GM12878 (cell line): ENCODE results near the gene WWOX. TPM values are rescaled to one million over a fixed set of nuclear protein-coding genes. Genes with fewer than 3 reads are reported as not detected.

ENCODE experiments used
- ATAC-seq: fragments of 200-7000 bp; cut with Tn5 transposase; 3 replicates; pipeline ENCODE4 v1.9.1; 2020; ENCODE audit warnings: mild to moderate bottlenecking, moderate library complexity
- BruUV-seq: library from RNA; stranded (reverse); fragments of 400-500 nt; replicated peaks from 2 replicates; lab custom pipeline; 2021; lab: Mats Ljungman, UMichigan
- CTCF ChIA-PET: fragments of 300-600 bp; sonication (Branson Sonifier 250); formaldehyde crosslinking; extraction: SDS; loops from one replicate; lab custom pipeline; 2021; ENCODE audit warnings: inconsistent platforms; lab: Yijun Ruan, JAX
- POLR2A ChIA-PET: fragments of 350-600 bp; formaldehyde crosslinking; extraction: SDS; loops from one replicate; lab custom pipeline; 2021; ENCODE audit warnings: inconsistent platforms; lab: Charles Lee
- RAD21 ChIA-PET: fragments of 300-600 bp; sonication (Branson Sonifier 250); formaldehyde crosslinking; loops from one replicate; lab custom pipeline; 2023; ENCODE audit warnings: antibody characterized with exemption; ENCODE audit not compliant: unreplicated experiment; lab: Charles Lee
- SMC1A ChIA-PET: fragments of 300-600 bp; sonication (Branson Sonifier 250); formaldehyde crosslinking; loops from one replicate; lab custom pipeline; 2023; ENCODE audit not compliant: unreplicated experiment, uncharacterized antibody; lab: Charles Lee
- DNase-seq: peaks from one replicate; pipeline ENCODE4 v3.0.0-alpha.2; 2011; ENCODE audit warnings: low read depth, low spot score
- FAIRE-seq: peaks from 3 replicates; lab custom pipeline; 2011; peaks lifted over from hg19 to GRCh38; lab: Jason Lieb, UNC
- H2AFZ ChIP-seq: 2 replicates; pipeline ENCODE4 v1.6.0; 2011; ENCODE audit warnings: low read depth, low read length, control low read depth; ENCODE audit not compliant: control insufficient read depth
- H3K27ac ChIP-seq: 2 replicates; pipeline ENCODE4 v1.5.1; 2011; ENCODE audit warnings: control low read depth; ENCODE audit not compliant: control insufficient read depth, insufficient read depth
- H3K27me3 ChIP-seq, 2 experiments: replicated peaks in 1 of 2; 2 replicates each; pipeline versions ENCODE4 v1.6.0 to v1.6.1; 2011; ENCODE audit warnings: low read length in 1 of 2; ENCODE audit not compliant: control insufficient read depth in 2 of 2, insufficient read depth in 2 of 2
- H3K36me3 ChIP-seq, 2 experiments: 2 replicates each; pipeline ENCODE4 v1.5.1; 2011; ENCODE audit warnings: low read length in 1 of 2; ENCODE audit not compliant: control insufficient read depth in 2 of 2, insufficient read depth in 2 of 2
- H3K4me1 ChIP-seq: 2 replicates; pipeline ENCODE4 v1.6.1; 2011; ENCODE audit warnings: mild to moderate bottlenecking, low read length, moderate library complexity, mixed read lengths; ENCODE audit not compliant: control insufficient read depth, insufficient read depth
- H3K4me2 ChIP-seq: 2 replicates; pipeline ENCODE4 v1.6.0; 2011; ENCODE audit warnings: control low read depth; ENCODE audit not compliant: control insufficient read depth, insufficient read depth
- H3K4me3 ChIP-seq: fragments of 200-600 bp; sonication (generic); 2 replicates; pipeline ENCODE4 v1.5.1; 2016
- H3K79me2 ChIP-seq: 2 replicates; pipeline ENCODE4 v1.6.0; 2011; ENCODE audit warnings: low read length; ENCODE audit not compliant: control insufficient read depth, insufficient read depth
- H3K9ac ChIP-seq: 2 replicates; pipeline ENCODE4 v1.8.0; 2011; ENCODE audit warnings: low read length, control low read depth, mixed read lengths; ENCODE audit not compliant: control insufficient read depth, insufficient read depth
- H3K9me3 ChIP-seq: replicated peaks from 3 replicates; pipeline ENCODE4 v1.5.1; 2011; ENCODE audit warnings: mild to moderate bottlenecking, low read length; ENCODE audit not compliant: control insufficient read depth, insufficient read depth
- H4K20me1 ChIP-seq: 2 replicates; pipeline ENCODE4 v1.6.0; 2011; ENCODE audit not compliant: control insufficient read depth, insufficient read depth
- ATF2 ChIP-seq: IDR thresholded peaks from 2 replicates; pipeline ENCODE4 v1.6.1; 2012; ENCODE audit warnings: low read length, inconsistent platforms
- ATF3 ChIP-seq: IDR thresholded peaks from 2 replicates; pipeline ENCODE4 v1.6.1; 2011; ENCODE audit warnings: low read depth, mild to moderate bottlenecking, low read length, moderate library complexity, borderline replicate concordance; ENCODE audit errors: extremely low read depth
- ATF7 ChIP-seq: fragments of 450-650 bp; IDR thresholded peaks from 2 replicates; pipeline ENCODE4 v1.6.1; 2016; ENCODE audit warnings: low read depth, mild to moderate bottlenecking
- BHLHE40 ChIP-seq, 2 experiments: fragments of 450-650 bp in 1 of 2; IDR thresholded peaks; 2 replicates each; pipeline ENCODE4 v1.6.1; 2011 to 2017; ENCODE audit warnings: low read depth in 2 of 2, borderline replicate concordance in 1 of 2, improper control_type of control experiment in 1 of 2, low read length in 1 of 2, mild to moderate bottlenecking in 1 of 2
- BRCA1 ChIP-seq: IDR thresholded peaks from 2 replicates; pipeline ENCODE4 v1.6.1; 2011; ENCODE audit warnings: low read depth, low read length, improper control_type of control experiment
- CBX3 ChIP-seq: fragments of 200-600 bp; sonication (generic); IDR thresholded peaks from 2 replicates; pipeline ENCODE4 v1.6.1; 2016; ENCODE audit warnings: low read depth, borderline replicate concordance
- ETV6 ChIP-seq, 2 experiments: fragments of 450-650 bp in 1 of 2; IDR thresholded peaks in 1 of 2; conservative IDR thresholded peaks in 1 of 2; 2 replicates each; pipeline ENCODE4 v1.6.1; 2014; ENCODE audit warnings: antibody characterized with exemption in 1 of 2, borderline replicate concordance in 1 of 2, low read depth in 1 of 2, mild to moderate bottlenecking in 1 of 2, moderate library complexity in 1 of 2
- EZH2 ChIP-seq: IDR thresholded peaks from 2 replicates; pipeline ENCODE4 v1.6.1; 2012; ENCODE audit warnings: low read depth, mild to moderate bottlenecking, control low read depth, inconsistent platforms, low read length, borderline replicate concordance; ENCODE audit not compliant: control insufficient read depth
- FOS ChIP-seq: IDR thresholded peaks from 3 replicates; pipeline ENCODE4 v1.6.1; 2011; ENCODE audit warnings: borderline replicate concordance; ENCODE audit not compliant: insufficient read length; ENCODE audit errors: extremely low read depth
- HDAC2 ChIP-seq: fragments of 200-600 bp; sonication (generic); IDR thresholded peaks from 2 replicates; pipeline ENCODE4 v1.6.1; 2017
- MTA3 ChIP-seq: IDR thresholded peaks from 2 replicates; pipeline ENCODE4 v1.6.1; 2012; ENCODE audit warnings: low read length, inconsistent platforms, borderline replicate concordance
- NFXL1 ChIP-seq: fragments of 450-650 bp; IDR thresholded peaks from 2 replicates; pipeline ENCODE4 v1.6.1; 2017; ENCODE audit warnings: antibody characterized with exemption, mild to moderate bottlenecking, borderline replicate concordance
- PAX5 ChIP-seq: IDR thresholded peaks from 2 replicates; pipeline ENCODE4 v1.6.1; 2011; ENCODE audit warnings: low read depth, low read length, borderline replicate concordance
- POLR2AphosphoS5 ChIP-seq: IDR thresholded peaks from 2 replicates; pipeline ENCODE4 v1.6.1; 2011; ENCODE audit warnings: mild to moderate bottlenecking, low read length, inconsistent platforms
- SREBF1 ChIP-seq: IDR thresholded peaks from 2 replicates; pipeline ENCODE4 v1.6.1; 2012; ENCODE audit warnings: mild to moderate bottlenecking, low read length
- TARDBP ChIP-seq: IDR thresholded peaks from 2 replicates; pipeline ENCODE4 v1.6.1; 2016; ENCODE audit warnings: borderline replicate concordance
- WGBS: methylation state at CpG from one replicate; pipeline ENCODE4 v1.1.6; 2016; ENCODE audit warnings: low lambda C conversion rate; ENCODE audit not compliant: insufficient replicate concordance, insufficient coverage; ENCODE audit errors: missing lambda C conversion rate; 5-methylcytosine and 5-hydroxymethylcytosine counted together
- in situ Hi-C: fragments of 300-500 bp; cut with MboI; formaldehyde crosslinking; loops from 9 replicates; pipeline ENCODE4 v1.14.3; 2018; ENCODE audit warnings: mixed read lengths
- intact Hi-C: fragments of 100-400 bp; cut with micrococcal nuclease; formaldehyde crosslinking; loops from one replicate; pipeline ENCODE4 v1.14.2; 2022; ENCODE audit not compliant: unreplicated experiment
- polyA plus RNA-seq, 11 experiments: library from polyadenylated mRNA; depleted of rRNA in 4 of 11; unstranded in 6 of 11; stranded (reverse) in 5 of 11; fragments of >200 nt; fragmentation: Nextera tagmentation in 4 of 11; fragmentation: Illumina TruSeq in 1 of 11; extraction: Ambion mirVana in 4 of 11; extraction: Trizol in 1 of 11; gene quantifications; 1 replicate in 1 of 11; 2 replicates in 10 of 11; pipeline versions ENCODE4 v1.2.1 to v1.2.3, GENCODE V29; 2011 to 2016; ENCODE audit warnings: inconsistent platforms in 2 of 11, missing spikeins in 2 of 11, low read depth in 1 of 11
- total RNA-seq, 4 experiments: library from RNA; depleted of rRNA in 3 of 4; stranded (reverse); fragments of >200 nt in 3 of 4; fragmentation: Illumina TruSeq in 1 of 4; extraction: Trizol in 1 of 4; gene quantifications; 2 replicates each; pipeline versions ENCODE4 v1.2.1 to v1.2.3, GENCODE V29; 2013 to 2021
- TF ChIP-seq, protein P1 (sequence below): fragments of 450-650 bp; IDR thresholded peaks from 2 replicates; pipeline ENCODE4 v1.6.1; 2018; ENCODE audit warnings: mild to moderate bottlenecking, low read depth, moderate library complexity; ENCODE audit not compliant: partially characterized antibody
- TF ChIP-seq, protein P2 (sequence below): fragments of 450-650 bp; IDR thresholded peaks from 2 replicates; pipeline ENCODE4 v1.6.1; 2017; ENCODE audit warnings: antibody characterized with exemption, mild to moderate bottlenecking, moderate library complexity

Gene WWOX
- total and polyA plus RNA-seq, 10 of the 15 experiments (the other 5 are each of a cell fraction or from before 2014, with no cell fraction given), result 2.8 to 24.4 (median 17.8) TPM

DNA sequence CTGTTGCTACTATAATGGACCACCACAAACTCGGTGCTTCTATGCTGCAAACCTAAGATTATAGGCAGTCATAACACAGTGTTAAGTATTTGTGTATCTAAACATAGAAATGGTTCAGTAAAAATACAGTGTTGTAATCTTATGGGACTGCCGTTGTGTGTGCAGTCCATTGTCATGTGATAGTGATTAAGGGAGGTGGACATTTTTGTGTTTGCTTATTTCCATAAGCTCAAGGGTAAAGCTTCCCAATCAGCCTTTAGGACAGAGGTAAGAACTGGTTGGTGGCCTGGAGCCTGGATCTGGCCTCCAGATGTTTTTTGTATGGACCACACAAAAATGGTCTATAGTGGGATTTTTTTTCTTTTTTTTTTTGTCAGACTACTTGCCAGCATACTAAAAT lies 29.9 kb downstream of the WWOX start:
- in situ Hi-C loops (loop anchor here (10.0 kb wide), 2 partner anchors 645 to 1475 kb away; partner anchors contain the start of gene MAF), intact Hi-C loops (no loop called here)
- SMC1A ChIA-PET, result no interaction called here
- H2AFZ ChIP-seq, result no peak overlapping the region
- 90% methylated on average over 2 of the region's 2 CpGs for WGBS
- H3K4me2 ChIP-seq, result no peak overlapping the region
- no peaks in the 10 kb centered on the region for H3K79me2 ChIP-seq
- no peak for FAIRE-seq
- H3K9ac ChIP-seq, result no peak overlapping the region
- TF ChIP-seq, protein P1, sequence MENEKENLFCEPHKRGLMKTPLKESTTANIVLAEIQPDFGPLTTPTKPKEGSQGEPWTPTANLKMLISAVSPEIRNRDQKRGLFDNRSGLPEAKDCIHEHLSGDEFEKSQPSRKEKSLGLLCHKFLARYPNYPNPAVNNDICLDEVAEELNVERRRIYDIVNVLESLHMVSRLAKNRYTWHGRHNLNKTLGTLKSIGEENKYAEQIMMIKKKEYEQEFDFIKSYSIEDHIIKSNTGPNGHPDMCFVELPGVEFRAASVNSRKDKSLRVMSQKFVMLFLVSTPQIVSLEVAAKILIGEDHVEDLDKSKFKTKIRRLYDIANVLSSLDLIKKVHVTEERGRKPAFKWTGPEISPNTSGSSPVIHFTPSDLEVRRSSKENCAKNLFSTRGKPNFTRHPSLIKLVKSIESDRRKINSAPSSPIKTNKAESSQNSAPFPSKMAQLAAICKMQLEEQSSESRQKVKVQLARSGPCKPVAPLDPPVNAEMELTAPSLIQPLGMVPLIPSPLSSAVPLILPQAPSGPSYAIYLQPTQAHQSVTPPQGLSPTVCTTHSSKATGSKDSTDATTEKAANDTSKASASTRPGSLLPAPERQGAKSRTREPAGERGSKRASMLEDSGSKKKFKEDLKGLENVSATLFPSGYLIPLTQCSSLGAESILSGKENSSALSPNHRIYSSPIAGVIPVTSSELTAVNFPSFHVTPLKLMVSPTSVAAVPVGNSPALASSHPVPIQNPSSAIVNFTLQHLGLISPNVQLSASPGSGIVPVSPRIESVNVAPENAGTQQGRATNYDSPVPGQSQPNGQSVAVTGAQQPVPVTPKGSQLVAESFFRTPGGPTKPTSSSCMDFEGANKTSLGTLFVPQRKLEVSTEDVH, result no peak
- TF ChIP-seq ATF3 (no peak), NFXL1 (no peak), BHLHE40 (IDR thresholded peaks at IDR 0.05; ENCODE audit: borderline replicate concordance in 1 of 2, low read depth in 2 of 2, low read length in 1 of 2) (no peak), ATF7 (no peak), PAX5 (no peak), ETV6 (conservative IDR thresholded peaks at IDR 0.05 in 1 of 2, IDR thresholded peaks at IDR 0.05 in 1 of 2; ENCODE audit: borderline replicate concordance in 1 of 2, low read depth in 1 of 2) (no peak), ATF2 (no peak), CBX3 (no peak), TARDBP (no peak), POLR2AphosphoS5 (no peak), BRCA1 (no peak), MTA3 (no peak), HDAC2 (no peak), EZH2 (no peak), FOS (no peak), SREBF1 (no peak)
- TF ChIP-seq, protein P2, sequence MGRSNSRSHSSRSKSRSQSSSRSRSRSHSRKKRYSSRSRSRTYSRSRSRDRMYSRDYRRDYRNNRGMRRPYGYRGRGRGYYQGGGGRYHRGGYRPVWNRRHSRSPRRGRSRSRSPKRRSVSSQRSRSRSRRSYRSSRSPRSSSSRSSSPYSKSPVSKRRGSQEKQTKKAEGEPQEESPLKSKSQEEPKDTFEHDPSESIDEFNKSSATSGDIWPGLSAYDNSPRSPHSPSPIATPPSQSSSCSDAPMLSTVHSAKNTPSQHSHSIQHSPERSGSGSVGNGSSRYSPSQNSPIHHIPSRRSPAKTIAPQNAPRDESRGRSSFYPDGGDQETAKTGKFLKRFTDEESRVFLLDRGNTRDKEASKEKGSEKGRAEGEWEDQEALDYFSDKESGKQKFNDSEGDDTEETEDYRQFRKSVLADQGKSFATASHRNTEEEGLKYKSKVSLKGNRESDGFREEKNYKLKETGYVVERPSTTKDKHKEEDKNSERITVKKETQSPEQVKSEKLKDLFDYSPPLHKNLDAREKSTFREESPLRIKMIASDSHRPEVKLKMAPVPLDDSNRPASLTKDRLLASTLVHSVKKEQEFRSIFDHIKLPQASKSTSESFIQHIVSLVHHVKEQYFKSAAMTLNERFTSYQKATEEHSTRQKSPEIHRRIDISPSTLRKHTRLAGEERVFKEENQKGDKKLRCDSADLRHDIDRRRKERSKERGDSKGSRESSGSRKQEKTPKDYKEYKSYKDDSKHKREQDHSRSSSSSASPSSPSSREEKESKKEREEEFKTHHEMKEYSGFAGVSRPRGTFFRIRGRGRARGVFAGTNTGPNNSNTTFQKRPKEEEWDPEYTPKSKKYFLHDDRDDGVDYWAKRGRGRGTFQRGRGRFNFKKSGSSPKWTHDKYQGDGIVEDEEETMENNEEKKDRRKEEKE, result no peak
- H3K4me1 ChIP-seq, result no peaks in the 10 kb centered on the region; the same call in 1 of the 2 replicates
- no peak for DNase-seq
- H3K27ac ChIP-seq, result no peak overlapping the region
- no TSS peak for BruUV-seq
- RAD21 ChIA-PET, result no interaction called here
- no peaks in the 10 kb centered on the region for H3K27me3 ChIP-seq
- CTCF ChIA-PET, result interaction anchor here (0.6 kb wide), 1 partner anchor 386 kb away, joined by 3 read pairs; no protein-coding TSS in a partner anchor
- H4K20me1 ChIP-seq, result no peaks in the 10 kb centered on the region
- POLR2A ChIA-PET, result no interaction called here
- no peaks in the 10 kb centered on the region; a peak in 1 of 4 replicates for H3K36me3 ChIP-seq
- no peak overlapping the region for H3K4me3 ChIP-seq
- no peak for ATAC-seq
- H3K9me3 ChIP-seq, result no peaks in the 10 kb centered on the region
